ENCODE results near the gene SUSD5.

SUSD5 gene

DNA sequence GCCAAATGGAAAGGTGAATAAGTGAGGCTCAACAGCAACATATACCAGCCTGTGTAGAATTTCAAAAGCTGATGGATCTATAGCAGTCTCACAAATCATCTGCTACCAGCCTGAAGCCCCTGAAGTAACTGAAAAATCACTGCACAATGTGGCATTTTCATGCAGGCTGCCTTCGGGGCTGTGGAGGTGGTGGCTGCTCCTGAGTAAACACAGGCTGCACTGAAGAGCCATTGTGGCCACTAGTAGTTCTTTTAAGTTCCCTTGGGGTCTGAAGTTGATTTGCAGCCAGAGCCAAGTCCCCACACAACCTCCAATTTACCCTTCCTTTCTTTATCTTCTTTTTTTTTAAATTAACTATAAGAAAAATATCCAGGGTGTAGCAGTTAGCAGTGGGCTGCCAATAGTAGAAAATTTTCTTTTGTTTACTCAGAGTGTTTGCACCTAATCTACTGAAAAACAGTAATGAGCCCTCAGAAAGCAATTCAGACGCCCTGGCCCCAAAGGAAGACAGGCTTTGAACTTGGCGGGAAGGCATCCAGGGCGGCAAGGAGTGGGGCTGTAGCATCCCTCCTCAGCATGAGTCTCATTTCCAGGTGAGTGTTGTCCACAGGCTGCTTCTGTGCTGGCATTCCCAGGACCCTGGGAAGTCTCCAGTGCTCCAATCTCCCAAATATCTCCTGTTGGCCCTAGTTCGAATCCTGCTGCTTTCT lies 13.3 kb upstream of the SUSD5 start:
- H3K27ac ChIP-seq, result no peak overlapping the region
- TF ChIP-seq, protein P1, sequence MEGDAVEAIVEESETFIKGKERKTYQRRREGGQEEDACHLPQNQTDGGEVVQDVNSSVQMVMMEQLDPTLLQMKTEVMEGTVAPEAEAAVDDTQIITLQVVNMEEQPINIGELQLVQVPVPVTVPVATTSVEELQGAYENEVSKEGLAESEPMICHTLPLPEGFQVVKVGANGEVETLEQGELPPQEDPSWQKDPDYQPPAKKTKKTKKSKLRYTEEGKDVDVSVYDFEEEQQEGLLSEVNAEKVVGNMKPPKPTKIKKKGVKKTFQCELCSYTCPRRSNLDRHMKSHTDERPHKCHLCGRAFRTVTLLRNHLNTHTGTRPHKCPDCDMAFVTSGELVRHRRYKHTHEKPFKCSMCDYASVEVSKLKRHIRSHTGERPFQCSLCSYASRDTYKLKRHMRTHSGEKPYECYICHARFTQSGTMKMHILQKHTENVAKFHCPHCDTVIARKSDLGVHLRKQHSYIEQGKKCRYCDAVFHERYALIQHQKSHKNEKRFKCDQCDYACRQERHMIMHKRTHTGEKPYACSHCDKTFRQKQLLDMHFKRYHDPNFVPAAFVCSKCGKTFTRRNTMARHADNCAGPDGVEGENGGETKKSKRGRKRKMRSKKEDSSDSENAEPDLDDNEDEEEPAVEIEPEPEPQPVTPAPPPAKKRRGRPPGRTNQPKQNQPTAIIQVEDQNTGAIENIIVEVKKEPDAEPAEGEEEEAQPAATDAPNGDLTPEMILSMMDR (IDR thresholded peaks at IDR 0.05), result no peak
- no peaks in the 10 kb centered on the region for H3K27me3 ChIP-seq (ENCODE audit: control insufficient read depth, insufficient read depth, low read length)
- no peak overlapping the region for H3K4me3 ChIP-seq (ENCODE audit: low read depth, low read length)
- H3K36me3 ChIP-seq (ENCODE audit: control insufficient read depth, insufficient read depth, low read length), result no peaks in the 10 kb centered on the region
- H3K4me1 ChIP-seq, result no peaks in the 10 kb centered on the region
- H3K79me2 ChIP-seq, result no peaks in the 10 kb centered on the region
- no peaks in the 10 kb centered on the region for H3K9me3 ChIP-seq (ENCODE audit: control insufficient read depth, low read length)
- H3K4me2 ChIP-seq (ENCODE audit: low read length), result no peak overlapping the region
- no peak overlapping the region for H2AFZ ChIP-seq
- no peak overlapping the region for H3K9ac ChIP-seq

DNA sequence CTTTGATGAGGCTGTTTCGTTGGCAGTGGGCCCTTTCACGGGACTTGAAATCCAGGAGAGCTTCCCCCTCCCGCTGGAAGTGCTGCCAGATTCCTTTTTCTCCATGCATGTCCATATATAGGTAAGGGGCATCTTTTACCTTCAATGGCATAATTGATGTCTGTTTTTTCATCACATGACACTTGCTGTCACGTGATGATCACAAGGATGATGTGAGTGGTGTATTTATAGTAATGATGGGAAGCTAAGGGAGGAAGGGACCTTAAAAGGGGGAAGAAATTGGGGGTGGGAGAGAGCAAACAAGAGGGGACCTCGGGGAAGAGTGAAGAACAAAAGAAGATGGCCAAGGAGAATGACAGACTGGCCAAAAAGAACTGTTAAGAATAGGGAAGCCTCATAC lies 11.3 kb upstream of the SUSD5 start:
- Histone ChIP-seq H3K4me3 (ENCODE audit: low read depth, low read length) (no peak overlapping the region), H3K4me1 (no peaks in the 10 kb centered on the region), H3K36me3 (ENCODE audit: control insufficient read depth, insufficient read depth, low read length) (no peaks in the 10 kb centered on the region), H3K79me2 (no peaks in the 10 kb centered on the region), H3K4me2 (ENCODE audit: low read length) (no peak overlapping the region), H3K9ac (no peak overlapping the region), H3K27ac (no peak overlapping the region), H3K9me3 (ENCODE audit: control insufficient read depth, low read length) (no peaks in the 10 kb centered on the region), H3K27me3 (ENCODE audit: control insufficient read depth, insufficient read depth, low read length) (no peaks in the 10 kb centered on the region), H2AFZ (no peak overlapping the region)
- TF ChIP-seq, protein P1 (IDR thresholded peaks at IDR 0.05), result no peak

DNA sequence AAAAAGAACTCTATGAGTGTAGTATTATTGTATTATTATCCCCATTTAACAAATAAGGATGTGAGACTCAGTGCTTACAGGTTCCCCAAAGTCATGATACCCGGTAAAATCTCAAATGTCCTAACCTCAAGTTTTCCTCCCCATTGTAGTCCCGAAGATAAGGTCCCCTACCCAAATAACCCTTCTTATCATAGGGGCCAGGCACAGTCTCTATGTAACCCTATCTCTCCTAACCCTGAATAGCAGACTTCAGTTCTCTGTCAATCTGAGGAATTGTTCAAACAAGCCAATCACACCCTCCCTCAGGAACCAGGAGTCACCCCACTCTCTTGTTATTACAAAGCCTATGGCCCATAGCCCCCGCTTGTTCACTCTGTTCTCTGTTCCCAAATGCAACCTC lies 10.5 kb upstream of the SUSD5 start:
- H3K9me3 ChIP-seq (ENCODE audit: control insufficient read depth, low read length), result no peaks in the 10 kb centered on the region
- no peaks in the 10 kb centered on the region for H3K36me3 ChIP-seq (ENCODE audit: control insufficient read depth, insufficient read depth, low read length)
- no peaks in the 10 kb centered on the region for H3K27me3 ChIP-seq (ENCODE audit: control insufficient read depth, insufficient read depth, low read length)
- no peak overlapping the region for H3K4me2 ChIP-seq (ENCODE audit: low read length)
- H3K27ac ChIP-seq, result no peak overlapping the region
- H3K79me2 ChIP-seq, result no peaks in the 10 kb centered on the region
- no peak overlapping the region for H2AFZ ChIP-seq
- TF ChIP-seq, protein P1 (IDR thresholded peaks at IDR 0.05), result no peak
- H3K9ac ChIP-seq, result no peak overlapping the region
- no peak overlapping the region for H3K4me3 ChIP-seq (ENCODE audit: low read depth, low read length)
- no peaks in the 10 kb centered on the region for H3K4me1 ChIP-seq

DNA sequence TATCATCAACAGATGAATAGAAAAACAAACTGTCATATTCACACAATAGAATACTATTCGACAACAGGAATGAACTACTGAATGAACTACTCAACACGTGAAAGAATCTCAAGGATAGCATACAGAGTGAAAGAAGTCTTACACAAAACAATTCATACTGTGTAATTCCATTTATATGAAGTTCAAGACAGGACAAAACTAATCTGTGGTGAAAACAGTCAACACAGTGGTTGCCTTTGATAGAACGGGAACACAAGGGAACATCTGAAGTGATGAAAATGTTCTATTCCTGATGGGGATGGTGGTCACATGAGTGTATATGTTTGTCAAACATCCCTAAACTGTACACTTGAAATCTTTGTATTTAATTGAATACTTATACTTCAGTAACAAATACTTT lies 2.6 kb upstream of the SUSD5 start:
- Histone ChIP-seq H3K4me1 (peaks cover 4% of the 10 kb centered on the region), H3K79me2 (no peaks in the 10 kb centered on the region), H3K36me3 (ENCODE audit: control insufficient read depth, insufficient read depth, low read length) (no peaks in the 10 kb centered on the region), H3K27ac (no peak overlapping the region), H3K4me2 (ENCODE audit: low read length) (no peak overlapping the region), H3K9ac (no peak overlapping the region), H3K4me3 (ENCODE audit: low read depth, low read length) (no peak overlapping the region), H2AFZ (no peak overlapping the region), H3K9me3 (ENCODE audit: control insufficient read depth, low read length) (no peaks in the 10 kb centered on the region), H3K27me3 (ENCODE audit: control insufficient read depth, insufficient read depth, low read length) (no peaks in the 10 kb centered on the region)
- TF ChIP-seq, protein P1 (IDR thresholded peaks at IDR 0.05), result no peak

DNA sequence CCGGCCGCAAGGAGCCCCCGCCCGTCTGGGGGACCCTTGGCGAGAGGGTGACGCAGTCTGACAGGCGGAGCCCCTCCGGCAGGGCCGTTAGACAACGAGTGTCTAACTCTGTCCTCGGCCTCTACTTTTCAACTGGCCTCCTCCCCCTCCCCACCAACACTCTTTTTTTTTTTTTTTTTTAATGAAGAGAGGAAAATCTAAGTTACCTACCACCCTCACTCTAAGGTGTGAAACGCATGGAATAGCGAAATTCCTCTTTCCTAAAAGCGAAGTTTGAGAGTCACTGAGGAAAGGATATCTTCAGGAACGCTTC lies 521 bp upstream of the SUSD5 start:
- Histone ChIP-seq H3K27me3 (ENCODE audit: control insufficient read depth, insufficient read depth, low read length) (no peaks in the 10 kb centered on the region), H3K9me3 (ENCODE audit: control insufficient read depth, low read length) (no peaks in the 10 kb centered on the region), H3K36me3 (ENCODE audit: control insufficient read depth, insufficient read depth, low read length) (no peaks in the 10 kb centered on the region), H3K27ac (no peak overlapping the region), H3K79me2 (no peaks in the 10 kb centered on the region), H3K9ac (no peak overlapping the region), H2AFZ (peak overlapping the region; percentile 65), H3K4me2 (ENCODE audit: low read length) (peak overlapping the region; percentile 73), H3K4me1 (peaks cover 4% of the 10 kb centered on the region), H3K4me3 (ENCODE audit: low read depth, low read length) (peak overlapping the region; percentile 39)
- TF ChIP-seq, protein P1 (IDR thresholded peaks at IDR 0.05), result no peak
